Activated CD4-positive, CD25-positive, alpha-beta regulatory T cell treated with anti-CD3 and anti-CD28 coated beads, Interleukin-2, amount 50 U/mL, for 72 hours (primary cell): ENCODE data around the gene EFNA3.

Experiments used
- DNase-seq: peaks from one replicate; pipeline ENCODE4 v3.0.0; 2021

Gene EFNA3

DNA sequence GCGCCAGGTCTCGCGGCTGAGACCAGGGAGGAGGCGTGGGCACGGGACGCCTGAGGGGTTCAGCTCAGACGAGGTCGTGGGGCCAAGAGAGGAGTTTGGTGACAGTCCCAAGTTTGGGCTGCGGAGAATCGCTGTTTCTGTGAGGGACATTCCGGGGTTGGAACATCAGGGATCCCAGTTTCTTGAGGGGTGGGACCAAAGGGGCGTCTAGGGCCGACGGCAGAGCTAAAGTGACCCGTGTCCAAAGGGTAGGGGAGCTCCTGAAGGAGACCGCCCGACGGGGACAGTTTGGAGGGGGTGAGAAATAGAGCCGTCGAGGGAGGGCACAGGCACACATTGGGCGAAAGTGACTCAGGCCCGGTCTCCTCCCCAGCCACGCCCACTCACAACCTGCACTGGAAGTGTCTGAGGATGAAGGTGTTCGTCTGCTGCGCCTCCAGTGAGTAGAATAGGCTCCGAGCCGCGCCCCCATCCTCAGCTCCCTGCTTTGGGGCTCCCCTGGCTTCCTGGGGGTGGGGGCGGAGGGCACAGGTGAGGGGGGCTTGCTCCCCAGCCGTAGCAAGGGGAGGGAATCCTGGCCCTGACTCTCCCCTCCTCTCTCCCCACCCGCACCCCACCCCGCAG is 7.0 kb downstream of the EFNA3 start:
- peak; percentile 69 for DNase-seq

DNA sequence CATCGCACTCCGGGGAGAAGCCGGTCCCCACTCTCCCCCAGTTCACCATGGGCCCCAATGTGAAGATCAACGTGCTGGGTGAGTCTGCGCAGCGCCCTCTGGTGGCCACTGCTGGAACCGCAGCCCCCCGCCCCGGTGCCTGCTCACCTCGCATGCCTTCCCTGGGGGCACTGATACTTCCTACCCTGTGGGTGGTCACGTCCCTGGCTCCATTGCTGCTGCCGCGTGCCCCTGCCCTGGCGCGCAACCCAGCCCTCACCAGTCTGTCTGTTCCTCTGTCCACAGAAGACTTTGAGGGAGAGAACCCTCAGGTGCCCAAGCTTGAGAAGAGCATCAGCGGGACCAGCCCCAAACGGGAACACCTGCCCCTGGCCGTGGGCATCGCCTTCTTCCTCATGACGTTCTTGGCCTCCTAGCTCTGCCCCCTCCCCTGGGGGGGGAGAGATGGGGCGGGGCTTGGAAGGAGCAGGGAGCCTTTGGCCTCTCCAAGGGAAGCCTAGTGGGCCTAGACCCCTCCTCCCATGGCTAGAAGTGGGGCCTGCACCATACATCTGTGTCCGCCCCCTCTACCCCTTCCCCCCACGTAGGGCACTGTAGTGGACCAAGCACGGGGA is 7.6 kb downstream of the EFNA3 start:
- peak; percentile 86 for DNase-seq

DNA sequence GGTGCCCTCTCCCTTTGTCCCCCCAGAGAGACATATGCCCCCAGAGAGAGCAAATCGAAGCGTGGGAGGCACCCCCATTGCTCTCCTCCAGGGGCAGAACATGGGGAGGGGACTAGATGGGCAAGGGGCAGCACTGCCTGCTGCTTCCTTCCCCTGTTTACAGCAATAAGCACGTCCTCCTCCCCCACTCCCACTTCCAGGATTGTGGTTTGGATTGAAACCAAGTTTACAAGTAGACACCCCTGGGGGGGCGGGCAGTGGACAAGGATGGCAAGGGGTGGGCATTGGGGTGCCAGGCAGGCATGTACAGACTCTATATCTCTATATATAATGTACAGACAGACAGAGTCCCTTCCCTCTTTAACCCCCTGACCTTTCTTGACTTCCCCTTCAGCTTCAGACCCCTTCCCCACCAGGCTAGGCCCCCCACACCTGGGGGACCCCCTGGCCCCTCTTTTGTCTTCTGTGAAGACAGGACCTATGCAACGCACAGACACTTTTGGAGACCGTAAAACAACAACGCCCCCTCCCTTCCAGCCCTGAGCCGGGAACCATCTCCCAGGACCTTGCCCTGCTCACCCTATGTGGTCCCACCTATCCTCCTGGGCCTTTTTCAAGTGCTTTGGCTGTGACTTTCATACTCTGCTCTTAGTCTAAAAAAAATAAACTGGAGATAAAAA is 8.4 kb downstream of the EFNA3 start:
- no peak for DNase-seq

DNA sequence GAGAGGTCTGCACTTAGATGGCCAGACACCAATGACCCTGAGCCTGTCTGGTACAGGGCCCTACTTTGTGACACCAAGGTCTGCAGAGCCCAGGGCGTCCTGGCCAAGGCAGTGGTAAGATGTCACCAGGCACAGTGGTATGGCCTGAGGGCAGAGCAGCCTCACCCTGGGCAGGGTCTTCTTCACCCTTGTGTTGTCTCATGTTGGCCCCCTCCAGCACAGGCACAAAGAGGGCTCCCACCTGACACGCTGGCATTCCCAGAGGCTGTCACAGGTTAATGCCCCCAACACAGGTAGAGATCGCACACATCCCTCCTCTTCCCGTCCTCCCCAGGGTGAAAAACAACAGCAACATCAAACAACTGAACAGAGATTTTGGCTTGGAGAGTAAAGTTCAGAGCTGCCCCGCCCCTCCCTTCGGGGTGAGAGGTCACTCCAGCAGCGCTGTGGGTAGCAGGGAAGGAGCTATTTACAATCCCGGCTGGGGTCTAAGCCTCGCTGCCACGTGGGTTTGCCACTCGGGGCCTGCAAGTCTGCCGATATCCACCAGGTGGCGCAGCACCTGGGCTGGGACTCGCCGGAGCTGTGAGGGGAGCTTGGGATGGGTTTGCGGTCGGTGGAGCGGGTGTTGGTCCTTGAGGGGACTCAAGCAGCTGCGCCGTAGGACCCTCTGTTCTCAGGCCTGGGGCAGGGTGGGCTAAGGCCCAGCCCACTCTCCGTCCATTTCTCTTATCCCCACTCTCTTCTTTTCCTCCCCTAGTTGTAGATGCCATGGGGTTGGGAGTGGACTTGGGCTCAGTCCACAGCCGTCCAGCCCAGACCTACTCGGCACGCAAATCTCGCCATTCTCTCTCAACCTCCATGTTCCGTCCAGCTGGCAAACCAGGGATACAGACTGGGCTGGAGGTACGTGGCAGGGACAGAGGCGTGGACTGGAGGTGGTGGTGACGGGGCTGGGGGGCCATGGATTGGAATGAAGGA is 12.7 kb downstream of the EFNA3 start:
- DNase-seq, result peak; percentile 87

DNA sequence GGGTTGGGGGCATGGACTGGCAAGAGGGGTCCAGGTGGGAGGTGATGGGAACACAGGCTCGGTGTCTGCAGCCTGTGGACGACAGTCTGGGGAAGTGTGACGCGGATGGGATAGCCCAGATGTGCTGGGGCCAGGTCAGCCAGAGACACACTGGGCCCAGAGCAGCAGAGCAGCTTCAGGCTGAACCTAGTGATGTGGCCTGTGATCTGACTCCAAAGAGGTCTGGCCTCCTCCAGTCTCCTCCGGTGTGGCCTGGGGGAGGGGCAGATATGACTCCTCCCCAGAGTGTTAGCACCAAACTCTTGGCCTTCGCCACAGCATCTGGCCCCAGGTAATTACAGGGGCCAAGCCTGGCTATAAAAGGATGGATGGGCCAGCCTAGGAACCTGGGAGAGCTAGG is 13.5 kb downstream of the EFNA3 start:
- DNase-seq, result no peak

DNA sequence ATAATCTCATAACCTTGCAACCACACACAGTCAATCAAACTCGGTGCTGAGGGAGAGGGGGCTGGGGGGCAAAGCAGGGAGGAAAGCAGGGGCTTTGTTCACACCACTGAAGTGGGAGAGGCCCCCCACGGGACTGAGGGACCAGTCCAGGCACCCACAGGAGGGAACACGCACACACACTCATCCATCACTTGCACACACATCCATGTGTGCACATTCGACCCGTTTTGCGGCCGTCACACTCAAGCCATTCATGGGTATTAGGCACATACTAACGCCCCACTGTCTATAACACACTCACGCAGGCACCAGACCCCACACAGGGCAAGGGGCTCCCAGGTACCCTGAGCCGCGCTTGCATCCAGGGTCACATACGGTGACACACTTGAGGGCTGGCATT is 14.0 kb downstream of the EFNA3 start:
- DNase-seq, result no peak

DNA sequence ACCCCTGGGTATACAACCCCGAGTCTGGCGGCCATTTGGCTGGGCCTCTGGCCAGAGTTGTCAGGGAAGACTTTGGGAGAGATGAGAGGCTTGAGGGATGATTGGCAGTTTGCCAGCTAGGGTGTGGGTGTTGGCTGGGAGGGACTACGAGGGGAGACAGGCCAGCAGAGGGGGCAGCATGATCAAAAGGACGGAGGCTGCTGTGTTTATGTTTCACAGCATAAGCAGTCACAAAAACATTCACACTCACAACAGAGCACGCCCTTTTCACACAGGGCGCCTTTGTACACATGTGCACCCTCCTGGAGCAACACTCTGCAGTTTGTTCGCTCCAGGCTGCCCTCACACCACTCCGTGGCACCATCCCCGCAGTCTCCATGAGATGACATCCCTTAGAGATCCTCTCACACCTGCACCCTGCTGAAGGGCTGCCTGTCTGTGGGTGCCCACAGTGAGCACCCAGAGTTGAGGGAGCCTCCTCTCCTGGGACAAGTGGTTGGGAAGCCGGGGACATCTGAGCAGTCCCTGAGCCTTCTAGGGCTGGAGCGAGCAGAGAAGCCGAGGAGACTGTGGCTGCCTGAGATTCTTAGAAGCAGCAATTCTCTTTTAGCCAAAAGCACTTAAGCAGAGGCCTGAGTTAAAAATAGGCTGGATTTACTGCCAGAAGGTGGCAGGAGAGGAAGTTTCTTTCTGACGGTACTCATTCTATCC is 15.4 kb downstream of the EFNA3 start:
- no peak for DNase-seq

DNA sequence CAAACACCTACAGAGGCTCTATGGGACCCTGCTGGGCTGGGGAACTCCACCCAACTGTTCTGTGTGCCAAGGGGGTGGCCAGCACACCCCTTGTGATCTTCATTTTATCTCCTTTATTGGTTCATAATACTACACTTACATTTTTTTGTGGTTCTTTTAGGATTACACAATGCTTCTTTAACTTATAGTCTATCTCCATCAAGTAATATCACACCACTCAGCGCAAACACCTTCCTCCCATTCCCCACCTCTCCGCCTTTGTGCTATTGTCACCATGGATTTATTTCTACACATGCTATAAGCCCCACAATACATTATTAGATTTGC is 15.9 kb downstream of the EFNA3 start:
- DNase-seq, result no peak

DNA sequence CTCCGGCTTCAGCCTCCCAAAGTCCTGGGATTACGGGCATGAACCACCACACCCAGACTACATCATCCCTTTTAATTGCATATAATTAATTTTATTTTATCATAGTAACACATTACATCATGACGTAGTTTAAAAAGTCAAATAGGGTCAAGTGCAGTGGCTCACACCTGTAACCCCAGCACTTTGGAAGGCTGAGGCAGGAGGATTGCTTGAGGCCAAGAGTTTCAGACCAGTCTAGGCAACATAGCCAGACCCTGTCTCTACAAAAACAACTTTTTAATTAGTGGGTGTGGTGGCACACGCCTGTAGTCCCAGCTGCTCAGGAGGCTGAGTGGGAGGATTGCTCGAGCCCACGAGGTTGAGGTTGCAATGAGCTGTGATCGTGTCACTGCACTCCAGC is 20.7 kb downstream of the EFNA3 start:
- no peak for DNase-seq

DNA sequence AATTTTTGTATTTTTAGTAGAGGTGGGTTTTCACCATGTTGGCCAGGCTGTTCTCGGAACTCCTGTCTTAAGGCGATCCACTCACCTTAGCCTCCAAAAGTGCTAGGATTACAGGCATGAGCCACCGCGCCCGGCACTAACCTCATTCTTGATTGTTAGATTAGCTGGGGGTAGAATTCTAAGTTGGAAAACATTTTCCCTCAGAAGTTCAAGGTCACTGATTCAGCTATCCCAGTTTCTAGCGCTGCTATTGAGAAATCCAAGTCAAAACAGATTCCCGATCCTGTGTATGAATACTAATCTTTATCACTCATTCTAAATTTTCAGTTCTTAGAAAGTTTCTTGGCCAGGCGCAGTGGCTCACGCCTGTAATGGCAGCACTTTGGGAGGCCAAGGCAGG is 24.7 kb downstream of the EFNA3 start:
- no peak for DNase-seq

DNA sequence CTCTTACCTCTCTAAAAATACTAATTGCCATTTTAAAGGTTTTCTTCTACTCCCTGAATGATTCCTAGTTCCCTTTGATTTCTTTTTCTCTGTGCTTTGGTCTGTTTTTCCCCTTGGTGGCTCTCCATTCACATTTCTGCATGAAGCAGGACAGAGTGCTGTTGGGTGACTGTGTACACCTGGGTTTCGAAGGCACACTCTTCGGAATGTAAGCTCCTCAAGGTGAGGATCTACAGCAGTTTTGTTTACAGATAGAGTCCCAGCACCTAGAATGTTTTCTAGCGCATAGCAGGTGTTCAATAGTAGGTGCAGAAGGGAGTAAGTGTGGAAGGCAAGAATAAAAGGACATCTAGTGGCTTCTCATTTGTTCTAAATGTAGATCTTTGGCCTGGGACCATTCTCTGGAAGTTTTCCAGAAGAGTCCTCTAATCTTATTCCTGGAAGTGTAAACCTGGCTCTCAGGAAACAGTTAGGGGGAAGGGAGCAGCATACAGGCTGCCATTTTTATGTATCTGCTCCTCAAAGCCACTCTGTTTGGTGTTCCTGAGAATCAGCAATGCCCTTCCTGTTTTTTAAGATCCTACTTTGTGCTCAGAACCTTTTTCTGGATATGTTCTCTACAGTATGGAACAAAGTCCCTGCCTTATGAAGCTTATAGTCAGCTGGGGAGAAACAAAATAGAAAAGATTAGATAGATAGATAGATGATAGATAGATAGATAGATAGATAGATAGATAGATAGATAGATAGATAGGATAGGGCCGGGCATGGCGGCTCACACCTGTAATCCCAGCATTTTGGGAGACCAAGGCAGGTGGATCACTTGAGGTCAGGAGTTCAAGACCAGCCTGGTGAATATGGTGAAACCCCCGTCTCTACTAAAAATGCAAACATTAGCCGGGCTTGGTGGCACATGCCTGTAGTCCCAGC is 26.2 kb downstream of the EFNA3 start:
- no peak for DNase-seq

DNA sequence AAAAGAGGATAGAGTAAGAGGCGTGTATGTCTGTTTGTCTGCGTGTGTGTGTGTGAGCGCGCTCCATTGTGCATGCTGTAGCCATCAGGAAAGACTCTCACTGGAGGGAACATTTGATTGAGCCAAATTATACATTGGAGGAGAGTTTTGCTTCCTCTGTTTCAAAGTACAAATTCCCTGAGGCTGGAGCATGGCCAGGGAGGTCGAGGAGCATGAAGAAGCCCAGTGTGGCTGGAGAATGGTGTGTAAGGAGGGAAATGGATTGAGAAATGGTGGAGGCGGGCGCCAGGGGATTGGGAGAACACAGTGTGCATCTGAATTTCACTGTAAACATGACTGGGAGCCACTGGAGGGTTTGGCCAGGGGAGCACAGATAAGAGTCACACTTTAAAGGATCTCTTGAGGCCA is 27.0 kb downstream of the EFNA3 start:
- no peak for DNase-seq

DNA sequence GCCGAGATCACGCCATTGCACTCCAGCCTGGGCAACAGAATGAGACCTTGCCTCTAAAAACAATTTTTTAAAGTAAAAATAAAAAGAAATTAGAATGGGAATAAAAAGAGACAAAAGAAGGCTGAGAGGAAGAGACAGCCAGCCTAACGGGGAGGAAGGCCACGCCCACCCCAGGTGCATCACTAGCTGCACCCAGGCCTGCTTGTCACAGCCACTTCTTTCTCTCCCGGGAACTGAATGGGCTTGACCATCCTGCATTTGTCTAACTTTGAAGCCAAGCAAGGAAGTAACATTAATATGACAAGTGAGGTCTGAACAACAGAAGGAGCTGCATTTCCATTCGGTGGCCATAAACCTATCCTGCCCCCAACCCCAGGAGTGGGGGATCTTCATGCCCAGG is 28.2 kb downstream of the EFNA3 start:
- no peak for DNase-seq

DNA sequence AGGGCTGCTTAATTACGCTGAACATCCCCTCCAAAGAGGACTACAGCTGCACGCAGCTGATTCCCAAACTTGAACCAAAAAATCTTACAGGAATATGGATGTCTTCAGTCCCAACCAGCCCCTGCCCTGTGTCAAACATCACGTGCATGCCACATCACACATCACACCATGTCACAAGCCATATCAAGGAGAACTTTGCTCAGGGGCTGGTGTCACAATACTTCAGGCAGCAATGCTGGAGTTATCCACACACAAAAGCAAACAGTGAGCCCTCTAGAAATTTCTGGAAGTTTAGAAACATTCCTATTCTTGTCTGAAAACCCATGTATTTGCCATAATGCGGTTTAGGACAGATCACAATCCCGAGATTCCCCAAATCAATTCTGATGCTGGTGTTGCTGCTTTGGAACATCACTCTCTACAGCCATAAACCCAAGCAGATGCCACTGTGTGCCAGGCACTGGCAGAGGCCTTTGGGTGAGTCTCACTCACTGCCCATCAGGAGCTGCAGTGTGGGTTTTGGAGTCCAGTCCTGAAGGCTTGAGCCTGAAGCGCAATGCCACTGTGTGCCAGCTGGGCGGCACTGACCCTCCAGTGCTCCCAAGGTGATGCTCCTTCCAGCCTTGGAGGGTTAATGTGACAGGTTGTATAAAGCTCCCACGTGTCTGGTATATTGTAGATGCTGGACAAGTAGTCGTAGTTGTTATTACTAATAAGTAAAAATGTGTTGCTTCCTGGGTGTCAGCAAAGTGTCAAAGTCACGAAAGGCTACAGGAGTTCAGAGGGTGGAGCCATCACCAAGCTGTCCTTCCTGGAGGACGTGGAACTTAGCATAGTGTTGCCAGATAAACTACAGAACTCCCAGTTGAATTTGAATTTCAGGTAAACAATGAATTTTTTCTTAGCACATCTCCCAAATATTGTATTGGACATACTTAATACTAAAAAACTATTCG is 28.9 kb downstream of the EFNA3 start:
- no peak for DNase-seq

DNA sequence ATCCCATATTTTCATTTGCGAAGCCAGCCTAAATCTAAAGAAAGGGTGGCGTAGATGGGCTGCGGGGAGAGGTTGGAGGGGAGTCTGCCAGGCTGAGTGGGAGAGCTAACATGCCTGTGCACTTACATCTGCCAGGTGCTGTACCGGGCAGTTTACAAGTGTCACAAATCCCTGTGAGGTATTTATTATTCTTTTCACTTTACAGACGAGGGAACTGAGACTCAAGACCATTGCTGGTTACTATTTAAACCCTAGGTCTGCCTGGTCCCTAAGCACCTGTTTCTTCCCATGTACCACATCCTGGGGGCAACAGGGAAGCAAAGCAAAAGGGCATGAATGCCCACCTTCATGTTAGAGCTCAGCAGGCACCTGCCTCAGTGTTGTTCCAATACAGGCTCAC is 29.7 kb downstream of the EFNA3 start:
- no peak for DNase-seq

DNA sequence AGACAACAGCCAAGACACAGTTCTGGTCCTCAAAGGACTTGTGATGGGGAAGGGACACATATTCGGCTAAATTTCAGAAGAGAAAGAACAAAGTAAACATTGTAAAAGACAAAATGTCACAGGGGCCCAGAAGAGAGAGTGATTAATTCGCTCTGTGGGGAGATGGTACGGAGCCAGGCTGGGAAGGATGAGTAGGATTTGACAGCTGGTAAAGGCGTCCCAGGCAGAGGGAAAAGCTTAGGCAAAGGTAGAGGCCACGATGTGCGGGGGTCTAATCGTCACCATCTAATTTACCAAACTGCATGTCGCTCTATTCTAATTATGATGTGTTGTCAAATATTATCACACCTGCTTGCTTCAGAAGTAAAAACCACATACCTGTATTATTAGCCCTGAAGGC is 31.7 kb downstream of the EFNA3 start:
- DNase-seq, result no peak

DNA sequence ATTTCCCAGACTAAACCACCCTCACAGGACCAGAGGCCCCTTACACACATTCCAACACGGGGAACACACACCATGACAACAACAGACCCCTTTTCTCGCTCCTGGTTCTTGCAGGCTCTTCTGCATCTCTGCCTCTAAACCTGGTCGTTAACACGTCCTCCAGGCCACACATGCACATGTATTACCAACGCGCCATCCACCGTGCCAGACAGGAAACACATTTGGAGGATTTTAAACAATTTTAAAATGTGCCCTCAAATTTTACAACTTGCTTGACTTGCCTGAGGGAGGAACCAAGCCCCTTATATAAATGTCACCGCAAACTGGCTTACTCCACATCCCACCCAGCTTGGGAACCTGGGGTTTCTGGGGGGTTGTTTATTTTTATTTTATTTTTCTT is 32.2 kb downstream of the EFNA3 start:
- DNase-seq, result no peak

DNA sequence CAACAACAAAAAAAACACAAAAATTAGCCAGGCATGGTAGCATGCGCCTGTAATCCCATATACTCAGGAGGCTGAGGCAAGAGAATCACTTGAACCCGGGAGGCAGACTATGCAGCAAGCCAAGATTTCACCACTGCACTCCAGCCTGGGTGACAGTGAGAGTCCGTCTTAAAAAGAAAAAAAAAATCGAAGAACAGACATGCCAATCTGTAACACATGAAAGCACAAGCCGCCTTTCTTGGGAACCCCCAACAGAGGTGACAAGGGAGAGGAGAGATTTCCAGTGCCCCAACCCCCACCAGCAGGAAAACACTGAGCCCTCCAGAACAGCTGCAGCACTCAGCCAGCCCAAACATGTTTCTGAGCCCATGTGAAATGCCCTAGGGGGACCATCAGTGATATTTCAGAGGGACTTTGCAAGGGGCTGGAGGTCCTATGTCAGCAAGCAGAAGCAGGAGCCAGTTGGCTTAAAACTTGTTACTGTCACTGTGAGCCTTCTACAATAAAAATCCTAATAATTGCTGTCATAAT is 34.9 kb downstream of the EFNA3 start:
- DNase-seq, result no peak

DNA sequence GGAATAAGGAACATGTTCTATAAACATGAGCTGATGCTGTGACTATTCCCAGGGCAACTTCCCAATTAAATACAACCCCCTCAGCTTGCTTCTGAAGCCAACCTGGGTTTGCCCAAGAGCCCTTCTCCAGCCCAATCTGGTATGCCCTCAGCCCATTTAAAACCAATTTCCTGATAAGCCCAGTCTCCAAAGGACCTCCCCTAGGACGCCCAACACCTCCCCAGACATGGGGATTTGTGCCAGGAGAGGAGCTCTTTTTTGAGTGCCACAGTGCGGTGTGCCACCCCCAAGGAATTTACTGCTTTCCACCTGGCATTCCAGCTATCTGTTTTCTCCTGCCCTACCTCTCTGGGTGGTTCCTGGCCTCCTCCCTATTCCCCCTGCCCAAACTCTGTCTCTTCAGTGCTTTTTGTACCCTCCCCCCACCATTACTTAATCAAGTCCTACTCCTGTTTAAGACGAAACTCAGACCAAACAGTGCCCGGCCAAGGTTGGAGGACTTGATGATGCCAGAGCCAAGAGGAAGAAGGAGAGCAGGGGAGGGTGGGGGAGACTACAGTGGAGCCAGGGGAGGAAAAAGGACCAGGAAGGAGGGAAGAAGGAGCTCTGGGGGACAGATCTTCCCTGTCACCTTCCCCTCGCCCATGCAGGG is 37.6 kb downstream of the EFNA3 start:
- no peak for DNase-seq

DNA sequence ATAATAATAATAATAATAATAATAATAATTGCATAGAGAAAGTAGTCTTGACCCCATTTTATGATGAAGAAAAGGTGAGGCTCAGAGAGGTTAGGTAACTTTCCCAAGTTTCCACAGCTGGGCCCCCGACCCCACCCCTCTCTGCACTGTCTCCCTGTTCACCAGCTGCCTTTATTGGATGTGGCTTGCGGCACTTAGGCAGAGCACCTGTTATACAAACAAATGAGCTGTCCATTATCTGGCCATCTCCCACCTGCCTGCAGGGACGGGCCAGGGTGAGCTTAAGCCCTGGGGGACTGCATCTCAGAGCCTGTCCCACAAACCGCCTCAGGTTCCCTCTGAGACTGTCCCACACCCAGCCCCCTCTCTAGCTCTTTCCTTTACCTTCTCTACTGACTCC is 39.0 kb downstream of the EFNA3 start:
- DNase-seq, result no peak
